ENCODE results near the gene ISG15. TPM values are rescaled to one million over a fixed set of nuclear protein-coding genes. Genes with fewer than 3 reads are reported as not detected.

ISG15 gene
- total and polyA plus RNA-seq, 9 of the 15 experiments (the other 6 are each of a cell fraction or from before 2014, with no cell fraction given) = 0.40 to 58.3 (median 12.2) TPM

GRCh38 chr1:1004780-1005697 lies 8.3 kb upstream of the ISG15 start (continued):
- no peak for TF ChIP-seq ZNF318 (IDR thresholded peaks at IDR 0.05; ENCODE audit: borderline replicate concordance in 1 of 2, low read depth in 1 of 2)
- TF ChIP-seq BCL6 (CRISPR knock-in tag; IDR thresholded peaks at IDR 0.05) = no peak
- no peak for TF ChIP-seq HES1 (IDR thresholded peaks at IDR 0.05; ENCODE audit: low read depth)
- peak; percentile 72 for TF ChIP-seq HDAC8 (tag; IDR thresholded peaks at IDR 0.05)
- peak; percentile 59 for TF ChIP-seq GABPA (tag; conservative IDR thresholded peaks at IDR 0.05; ENCODE audit: low read depth)
- TF ChIP-seq ZNF764 (CRISPR knock-in tag; IDR thresholded peaks at IDR 0.05; ENCODE audit: low read depth) = no peak
- no peak for TF ChIP-seq MAFG (tag; conservative IDR thresholded peaks at IDR 0.05)
- TF ChIP-seq TAF9B (IDR thresholded peaks at IDR 0.05; ENCODE audit: partially characterized antibody) = no peak
- TF ChIP-seq MNT (conservative IDR thresholded peaks at IDR 0.05) = peak in 1 of 2 experiments; percentile 42; a peak in 1 of 4 replicates
- peak; percentile 41 for TF ChIP-seq ZFP36 (IDR thresholded peaks at IDR 0.05; ENCODE audit: low read depth, low read length, partially characterized antibody)
- 0 out of 2 replicates have a peak, but pooled peaks have one; percentile 56 for TF ChIP-seq ZNF76 (CRISPR knock-in tag; IDR thresholded peaks at IDR 0.05; ENCODE audit: borderline replicate concordance)
- TF ChIP-seq SMAD2 (IDR thresholded peaks at IDR 0.05; ENCODE audit: low read depth, low read length) = no peak
